ENCODE measurements around the gene XRCC5. TPM values are rescaled to one million over a fixed set of nuclear protein-coding genes. Genes with fewer than 3 reads are reported as not detected.

XRCC5 gene
- total and polyA plus RNA-seq, 8 donors: 29.0 to 117 (median 88.1) TPM

GRCh38 chr2:216242365-216242764, 133.2 kb downstream of the XRCC5 start:
- intact Hi-C loops (cut with DNase I): no loop called here
- DNase-seq: peak in 1 of 6 donors; percentile 13
- 11 to 18% methylated on average over 6 of the region's 6 CpGs for WGBS, 2 donors
- H3K27ac ChIP-seq: no peak overlapping the region
- H3K4me1 ChIP-seq: peaks cover 0 to 4% (median 0%) of the 10 kb centered on the region in 3 donors
- H3K4me3 ChIP-seq: no peak overlapping the region
- H3K9me3 ChIP-seq: no peaks in the 10 kb centered on the region
- no peak for TF ChIP-seq CTCF (IDR thresholded peaks at IDR 0.05)
- H3K27me3 ChIP-seq: no peaks in the 10 kb centered on the region
- ATAC-seq: peak in 3 of 4 donors; percentile 67 to 84 (median 71)
- H3K36me3 ChIP-seq: no peaks in the 10 kb centered on the region
- no peak for FAIRE-seq

GRCh38 chr2:216243026-216243425, 133.9 kb downstream of the XRCC5 start:
- no peak for TF ChIP-seq CTCF (IDR thresholded peaks at IDR 0.05)
- intact Hi-C loops (cut with DNase I): no loop called here
- FAIRE-seq: no peak

GRCh38 chr2:216245391-216245975, 136.3 kb downstream of the XRCC5 start:
- DNase-seq: no peak
- no peak overlapping the region for H3K27ac ChIP-seq
- no peaks in the 10 kb centered on the region for H3K9me3 ChIP-seq
- WGBS, 2 donors: 77 to 82% methylated on average over 6 of the region's 6 CpGs
- intact Hi-C loops (cut with DNase I): no loop called here
- no peaks in the 10 kb centered on the region for H3K36me3 ChIP-seq
- peaks cover 0 to 4% (median 0%) of the 10 kb centered on the region in 3 donors for H3K4me1 ChIP-seq
- no peaks in the 10 kb centered on the region for H3K27me3 ChIP-seq
- no peak for ATAC-seq
- H3K4me3 ChIP-seq: no peak overlapping the region
- FAIRE-seq: no peak
- TF ChIP-seq CTCF (IDR thresholded peaks at IDR 0.05): no peak

More at GRCh38 chr2:216243026-216243425, 133.9 kb downstream of the XRCC5 start:
- Histone ChIP-seq H3K36me3 (no peaks in the 10 kb centered on the region), H3K27ac (no peak overlapping the region), H3K9me3 (no peaks in the 10 kb centered on the region), H3K4me1 (peaks cover 0 to 4% (median 0%) of the 10 kb centered on the region in 3 donors), H3K4me3 (no peak overlapping the region), H3K27me3 (no peaks in the 10 kb centered on the region)
- no peak for ATAC-seq
- WGBS, 2 donors: 86 to 96% methylated on average over 3 of the region's 3 CpGs
- no peak for DNase-seq

GRCh38 chr2:216246766-216247165, 137.6 kb downstream of the XRCC5 start:
- DNase-seq: no peak
- no peak for ATAC-seq
- FAIRE-seq: no peak
- intact Hi-C loops (cut with DNase I): no loop called here
- Histone ChIP-seq H3K4me1 (peaks cover 0 to 4% (median 0%) of the 10 kb centered on the region in 3 donors), H3K4me3 (no peak overlapping the region), H3K27me3 (no peaks in the 10 kb centered on the region), H3K36me3 (no peaks in the 10 kb centered on the region), H3K27ac (no peak overlapping the region), H3K9me3 (no peaks in the 10 kb centered on the region)
- 89 to 91% methylated on average over 3 of the region's 3 CpGs for WGBS, 2 donors
- TF ChIP-seq CTCF (IDR thresholded peaks at IDR 0.05): no peak

Other genes starting within 250 kb of the XRCC5 start
- gene MREG, start 95.8 kb upstream of the XRCC5 start, total RNA-seq: 1 to 10 TPM; 1.3 to 4.8 (median 2.4) TPM
- 1 to 10 TPM; 1.2 to 2.4 TPM for gene MREG, start 95.8 kb upstream of the XRCC5 start, polyA plus RNA-seq
- gene PECR, start 27.5 kb upstream of the XRCC5 start, total RNA-seq: 1 to 10 TPM; 3.8 to 7.5 (median 4.8) TPM
- 1 to 10 TPM; 4.7 to 6.8 TPM for gene PECR, start 27.5 kb upstream of the XRCC5 start, polyA plus RNA-seq
- under 1 TPM; 0.19 to 0.55 (median 0.44) TPM for gene TMEM169, start 27.4 kb upstream of the XRCC5 start, total RNA-seq
- gene TMEM169, start 27.4 kb upstream of the XRCC5 start, polyA plus RNA-seq: under 1 TPM; 0.15 to 0.47 TPM

Data from pancreas (tissue), 10 donors.